ENCODE data around the gene ARHGAP25.

Gene ARHGAP25

DNA sequence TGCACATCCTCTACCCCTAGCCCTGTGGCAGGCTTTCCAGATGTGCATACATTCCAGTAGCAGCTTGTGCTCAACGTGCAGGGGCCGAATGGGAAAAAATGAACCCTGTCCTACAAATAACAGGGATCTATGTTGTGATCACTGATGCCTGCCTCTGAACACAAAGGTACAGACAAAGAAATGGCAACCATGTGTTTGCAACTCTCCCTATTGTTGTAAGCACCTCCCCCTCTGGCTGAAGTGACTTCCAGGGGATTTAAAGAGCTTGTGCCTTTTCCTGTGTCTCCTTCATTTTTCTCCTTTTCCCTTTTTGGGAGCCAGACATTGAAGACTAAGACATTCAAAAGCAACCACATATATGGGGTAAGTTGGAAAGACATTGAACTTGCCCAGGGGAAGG lies 21.6 kb downstream of the ARHGAP25 start:
- DNase-seq (ENCODE audit: low spot score): no peak

DNA sequence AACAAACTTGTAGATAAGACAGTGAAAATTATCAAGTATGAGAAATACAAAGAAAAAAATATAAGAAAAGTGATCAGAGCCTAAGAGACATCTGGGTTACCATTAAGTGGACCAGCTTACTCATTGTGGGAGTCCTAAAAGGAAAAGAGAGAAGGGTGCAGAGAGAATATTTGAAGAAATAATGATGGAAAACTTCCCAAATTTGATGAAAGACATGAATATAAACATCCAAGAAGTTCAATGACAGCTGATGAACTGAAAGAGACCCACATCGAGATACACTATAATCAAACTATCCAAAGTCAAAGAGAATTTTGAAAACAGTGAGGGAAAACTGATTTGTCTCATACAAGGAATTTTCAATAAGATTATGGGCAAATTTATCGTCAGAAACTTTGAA lies 22.5 kb downstream of the ARHGAP25 start:
- H3K4me1 ChIP-seq (ENCODE audit: insufficient read depth, poor library complexity, severe bottlenecking): no peaks in the 10 kb centered on the region
- no peaks in the 10 kb centered on the region for H3K36me3 ChIP-seq (ENCODE audit: low read depth)
- ATAC-seq (ENCODE audit: low read depth) (no peak), DNase-seq (ENCODE audit: low spot score) (no peak)
- H3K27ac ChIP-seq (ENCODE audit: poor library complexity, severe bottlenecking): no peak overlapping the region
- no peaks in the 10 kb centered on the region for H3K27me3 ChIP-seq (ENCODE audit: insufficient read depth, poor library complexity, severe bottlenecking)
- no peak overlapping the region for H3K4me3 ChIP-seq (ENCODE audit: severe bottlenecking)
- peaks cover 2% of the 10 kb centered on the region for H3K9me3 ChIP-seq (ENCODE audit: severe bottlenecking)
- TF ChIP-seq, protein P1, sequence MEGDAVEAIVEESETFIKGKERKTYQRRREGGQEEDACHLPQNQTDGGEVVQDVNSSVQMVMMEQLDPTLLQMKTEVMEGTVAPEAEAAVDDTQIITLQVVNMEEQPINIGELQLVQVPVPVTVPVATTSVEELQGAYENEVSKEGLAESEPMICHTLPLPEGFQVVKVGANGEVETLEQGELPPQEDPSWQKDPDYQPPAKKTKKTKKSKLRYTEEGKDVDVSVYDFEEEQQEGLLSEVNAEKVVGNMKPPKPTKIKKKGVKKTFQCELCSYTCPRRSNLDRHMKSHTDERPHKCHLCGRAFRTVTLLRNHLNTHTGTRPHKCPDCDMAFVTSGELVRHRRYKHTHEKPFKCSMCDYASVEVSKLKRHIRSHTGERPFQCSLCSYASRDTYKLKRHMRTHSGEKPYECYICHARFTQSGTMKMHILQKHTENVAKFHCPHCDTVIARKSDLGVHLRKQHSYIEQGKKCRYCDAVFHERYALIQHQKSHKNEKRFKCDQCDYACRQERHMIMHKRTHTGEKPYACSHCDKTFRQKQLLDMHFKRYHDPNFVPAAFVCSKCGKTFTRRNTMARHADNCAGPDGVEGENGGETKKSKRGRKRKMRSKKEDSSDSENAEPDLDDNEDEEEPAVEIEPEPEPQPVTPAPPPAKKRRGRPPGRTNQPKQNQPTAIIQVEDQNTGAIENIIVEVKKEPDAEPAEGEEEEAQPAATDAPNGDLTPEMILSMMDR (IDR thresholded peaks at IDR 0.05; ENCODE audit: poor library complexity, severe bottlenecking): no peak

More for the DNA sequence above, 21.6 kb downstream of the ARHGAP25 start:
- Histone ChIP-seq H3K27ac (ENCODE audit: poor library complexity, severe bottlenecking) (no peak overlapping the region), H3K4me1 (ENCODE audit: insufficient read depth, poor library complexity, severe bottlenecking) (no peaks in the 10 kb centered on the region), H3K9me3 (ENCODE audit: severe bottlenecking) (peaks cover 2% of the 10 kb centered on the region), H3K27me3 (ENCODE audit: insufficient read depth, poor library complexity, severe bottlenecking) (no peaks in the 10 kb centered on the region), H3K36me3 (ENCODE audit: low read depth) (no peaks in the 10 kb centered on the region), H3K4me3 (ENCODE audit: severe bottlenecking) (no peak overlapping the region)
- no peak for ATAC-seq (ENCODE audit: low read depth)
- TF ChIP-seq, protein P1 (IDR thresholded peaks at IDR 0.05; ENCODE audit: poor library complexity, severe bottlenecking): no peak

DNA sequence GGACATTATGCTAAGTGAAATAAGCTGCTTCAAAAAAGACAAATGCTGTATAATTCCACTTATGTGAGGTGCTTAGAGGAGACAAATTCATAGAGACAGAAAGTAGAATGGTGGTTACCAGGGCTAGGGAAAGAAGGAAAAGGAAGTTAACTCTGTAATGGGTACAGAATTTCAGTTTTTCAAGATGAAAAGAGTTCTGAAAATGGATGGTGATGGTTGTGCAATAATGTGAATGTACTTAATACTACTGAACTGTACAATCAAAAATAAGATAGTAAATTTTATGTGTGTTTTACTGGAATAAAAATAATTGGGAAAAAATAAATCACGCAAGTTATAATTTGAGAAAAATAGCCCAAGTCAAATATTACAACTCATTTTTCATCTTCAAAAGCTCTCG lies 27.5 kb downstream of the ARHGAP25 start:
- no peak overlapping the region for H3K4me3 ChIP-seq (ENCODE audit: severe bottlenecking)
- H3K4me1 ChIP-seq (ENCODE audit: insufficient read depth, poor library complexity, severe bottlenecking): peaks cover 11% of the 10 kb centered on the region
- H3K27me3 ChIP-seq (ENCODE audit: insufficient read depth, poor library complexity, severe bottlenecking): no peaks in the 10 kb centered on the region
- DNase-seq (ENCODE audit: low spot score) (no peak), ATAC-seq (ENCODE audit: low read depth) (no peak)
- H3K27ac ChIP-seq (ENCODE audit: poor library complexity, severe bottlenecking): no peak overlapping the region
- peaks cover 2% of the 10 kb centered on the region for H3K9me3 ChIP-seq (ENCODE audit: severe bottlenecking)
- no peaks in the 10 kb centered on the region for H3K36me3 ChIP-seq (ENCODE audit: low read depth)
- TF ChIP-seq, protein P1 (IDR thresholded peaks at IDR 0.05; ENCODE audit: poor library complexity, severe bottlenecking): no peak

DNA sequence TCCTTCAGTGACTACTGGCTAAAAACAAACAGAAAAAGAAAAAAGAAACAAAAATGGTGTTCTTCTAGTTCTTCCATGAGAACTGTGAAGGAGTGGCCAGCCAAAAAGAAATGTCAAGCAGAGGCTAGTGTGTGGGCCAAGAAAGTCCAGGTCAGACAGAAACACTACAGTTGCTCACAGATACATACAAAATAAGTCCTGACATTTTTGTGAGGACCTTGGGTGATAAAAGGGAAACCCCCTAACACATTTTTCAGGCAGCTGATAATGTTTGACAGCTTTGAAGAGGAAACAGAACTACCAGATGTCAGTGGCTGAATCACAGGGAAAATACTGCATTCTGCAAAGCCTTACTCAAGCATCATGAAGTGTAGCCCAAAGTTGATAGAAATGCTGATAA lies 28.1 kb downstream of the ARHGAP25 start:
- ATAC-seq (ENCODE audit: low read depth) (no peak), DNase-seq (ENCODE audit: low spot score) (no peak)
- H3K27me3 ChIP-seq (ENCODE audit: insufficient read depth, poor library complexity, severe bottlenecking): no peaks in the 10 kb centered on the region
- H3K4me3 ChIP-seq (ENCODE audit: severe bottlenecking): no peak overlapping the region
- H3K4me1 ChIP-seq (ENCODE audit: insufficient read depth, poor library complexity, severe bottlenecking): peaks cover 11% of the 10 kb centered on the region
- TF ChIP-seq, protein P1 (IDR thresholded peaks at IDR 0.05; ENCODE audit: poor library complexity, severe bottlenecking): no peak
- H3K9me3 ChIP-seq (ENCODE audit: severe bottlenecking): peaks cover 2% of the 10 kb centered on the region
- H3K36me3 ChIP-seq (ENCODE audit: low read depth): no peaks in the 10 kb centered on the region
- no peak overlapping the region for H3K27ac ChIP-seq (ENCODE audit: poor library complexity, severe bottlenecking)

DNA sequence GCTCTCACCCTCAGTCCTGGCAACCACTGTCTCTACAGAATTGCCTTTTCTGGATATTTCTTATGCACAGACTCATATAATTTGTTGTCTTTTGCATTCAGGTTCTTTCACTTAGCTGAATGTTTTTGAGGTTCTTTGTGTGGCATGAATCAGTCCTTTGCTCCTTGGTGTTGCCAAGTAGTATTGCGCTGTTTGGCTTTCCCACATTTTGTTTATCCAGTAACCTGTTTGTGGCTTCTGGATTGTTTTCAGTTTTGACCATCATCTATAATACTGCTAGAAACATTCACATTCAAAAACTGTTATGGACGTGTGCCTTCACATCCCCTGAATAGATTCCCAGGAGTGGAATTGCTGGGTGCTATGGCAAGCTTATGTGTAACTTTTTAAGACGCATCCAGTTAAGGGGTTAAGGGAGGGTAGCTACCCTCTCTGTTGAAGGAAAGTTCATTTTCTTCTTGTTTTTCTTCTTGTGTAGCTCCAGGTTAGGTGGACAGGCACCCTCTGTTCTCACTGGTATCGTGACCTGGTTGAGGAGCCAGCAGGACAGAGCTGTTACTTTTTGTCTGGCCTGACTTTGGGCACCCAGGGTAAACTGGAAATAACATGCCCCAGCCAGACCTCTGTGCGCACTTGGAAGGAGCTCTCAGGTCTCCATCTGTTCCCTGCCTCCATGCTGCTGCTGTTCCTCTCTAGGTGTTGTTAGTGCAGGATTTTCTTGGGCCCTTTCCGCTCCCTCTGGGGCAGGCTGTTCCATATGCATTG lies 29.6 kb downstream of the ARHGAP25 start:
- ATAC-seq (ENCODE audit: low read depth) (no peak), DNase-seq (ENCODE audit: low spot score) (no peak)
- Histone ChIP-seq H3K36me3 (ENCODE audit: low read depth) (no peaks in the 10 kb centered on the region), H3K4me1 (ENCODE audit: insufficient read depth, poor library complexity, severe bottlenecking) (peaks cover 11% of the 10 kb centered on the region), H3K4me3 (ENCODE audit: severe bottlenecking) (no peak overlapping the region), H3K27me3 (ENCODE audit: insufficient read depth, poor library complexity, severe bottlenecking) (no peaks in the 10 kb centered on the region), H3K9me3 (ENCODE audit: severe bottlenecking) (peaks cover 2% of the 10 kb centered on the region), H3K27ac (ENCODE audit: poor library complexity, severe bottlenecking) (no peak overlapping the region)
- TF ChIP-seq, protein P1 (IDR thresholded peaks at IDR 0.05; ENCODE audit: poor library complexity, severe bottlenecking): no peak

Measured in RWPE2 (cell line).